Activated CD8-positive, alpha-beta T cell treated with anti-CD3 and anti-CD28 coated beads for 36 hours (primary cell): ENCODE data around the gene ZNF536. TPM values are rescaled to one million over a fixed set of nuclear protein-coding genes. Genes with fewer than 3 reads are reported as not detected.
"Not testable (repeated sequence)": the region's sequence is repeated elsewhere in the genome, so short reads cannot be mapped to it uniquely, and the experiment has no call there.

Source experiments
- ATAC-seq: fragments of 200-7000 bp; cut with Tn5 transposase; one replicate; pipeline ENCODE4 v1.10.0; 2021; ENCODE audit warnings: mild to moderate bottlenecking, moderate library complexity
- CTCF ChIA-PET: fragments of 350-600 bp; sonication (Branson Sonifier 250); formaldehyde crosslinking; loops from one replicate; lab custom pipeline; 2021; ENCODE audit warnings: antibody characterized with exemption; lab: Charles Lee
- POLR2A ChIA-PET: fragments of 350-600 bp; sonication (Branson Sonifier 250); formaldehyde crosslinking; loops from one replicate; lab custom pipeline; 2021; ENCODE audit warnings: antibody characterized with exemption; lab: Charles Lee
- DNase-seq: peaks from one replicate; pipeline ENCODE4 v3.0.0-alpha.2; 2020
- H3K27ac Mint-ChIP-seq: one replicate; pipeline ENCODE4 v1.8.0; 2021; ENCODE audit warnings: mild to moderate bottlenecking, mixed read lengths
- H3K27me3 Mint-ChIP-seq: one replicate; pipeline ENCODE4 v1.8.0; 2021; ENCODE audit warnings: mixed read lengths
- H3K36me3 Mint-ChIP-seq: one replicate; pipeline ENCODE4 v1.8.0; 2021; ENCODE audit warnings: low read depth, mixed read lengths
- H3K4me1 Mint-ChIP-seq: one replicate; pipeline ENCODE4 v1.8.0; 2021; ENCODE audit warnings: low read depth, mixed read lengths
- H3K4me3 Mint-ChIP-seq: one replicate; pipeline ENCODE4 v1.8.0; 2021; ENCODE audit warnings: mild to moderate bottlenecking, moderate library complexity, mixed read lengths
- H3K9me3 Mint-ChIP-seq: one replicate; pipeline ENCODE4 v1.8.0; 2021; ENCODE audit warnings: mixed read lengths
- intact Hi-C: fragments of 100-400 bp; cut with micrococcal nuclease; formaldehyde crosslinking; loops from one replicate; pipeline ENCODE4 v1.10.0; 2022
- total RNA-seq, 2 experiments: library from RNA; stranded (reverse); gene quantifications; one replicate each; pipeline ENCODE4 v1.2.3, GENCODE V29; 2021
- TF ChIP-seq, protein P1 (sequence below): fragments of 200-600 bp; IDR thresholded peaks from one replicate; pipeline ENCODE4 v1.8.0; 2022; ENCODE audit warnings: antibody characterized with exemption, mild to moderate bottlenecking

Gene ZNF536
- total RNA-seq, 2 experiments from 2014 or later, result not detected

DNA sequence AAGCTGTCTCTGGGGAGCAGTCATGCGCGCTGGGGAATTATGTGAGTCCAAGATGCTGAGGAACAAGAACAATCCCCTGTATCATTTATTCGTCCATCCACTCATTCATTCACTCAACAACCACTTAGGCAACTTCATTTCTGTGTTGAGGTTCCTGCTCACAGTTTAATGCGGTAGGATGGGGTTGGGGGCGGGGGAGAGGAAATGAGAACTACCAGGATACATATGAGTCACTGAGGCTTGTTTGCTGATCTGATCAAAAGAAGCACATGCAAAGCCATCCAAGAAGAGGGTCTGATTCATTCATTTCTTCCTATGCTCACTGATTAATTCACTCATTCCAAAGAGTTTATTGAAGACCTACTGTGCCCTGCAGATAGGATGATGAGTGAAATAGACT is 20.9 kb downstream of the ZNF536 start:
- CTCF ChIA-PET, result no interaction called here
- no peaks in the 10 kb centered on the region for H3K36me3 Mint-ChIP-seq
- no peaks in the 10 kb centered on the region for H3K9me3 Mint-ChIP-seq
- TF ChIP-seq, protein P1, sequence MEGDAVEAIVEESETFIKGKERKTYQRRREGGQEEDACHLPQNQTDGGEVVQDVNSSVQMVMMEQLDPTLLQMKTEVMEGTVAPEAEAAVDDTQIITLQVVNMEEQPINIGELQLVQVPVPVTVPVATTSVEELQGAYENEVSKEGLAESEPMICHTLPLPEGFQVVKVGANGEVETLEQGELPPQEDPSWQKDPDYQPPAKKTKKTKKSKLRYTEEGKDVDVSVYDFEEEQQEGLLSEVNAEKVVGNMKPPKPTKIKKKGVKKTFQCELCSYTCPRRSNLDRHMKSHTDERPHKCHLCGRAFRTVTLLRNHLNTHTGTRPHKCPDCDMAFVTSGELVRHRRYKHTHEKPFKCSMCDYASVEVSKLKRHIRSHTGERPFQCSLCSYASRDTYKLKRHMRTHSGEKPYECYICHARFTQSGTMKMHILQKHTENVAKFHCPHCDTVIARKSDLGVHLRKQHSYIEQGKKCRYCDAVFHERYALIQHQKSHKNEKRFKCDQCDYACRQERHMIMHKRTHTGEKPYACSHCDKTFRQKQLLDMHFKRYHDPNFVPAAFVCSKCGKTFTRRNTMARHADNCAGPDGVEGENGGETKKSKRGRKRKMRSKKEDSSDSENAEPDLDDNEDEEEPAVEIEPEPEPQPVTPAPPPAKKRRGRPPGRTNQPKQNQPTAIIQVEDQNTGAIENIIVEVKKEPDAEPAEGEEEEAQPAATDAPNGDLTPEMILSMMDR, result no peak
- ATAC-seq (no peak), DNase-seq (peak; percentile 26)
- H3K4me3 Mint-ChIP-seq, result no peak overlapping the region
- H3K4me1 Mint-ChIP-seq, result no peaks in the 10 kb centered on the region
- intact Hi-C loops, result no loop called here
- no peak overlapping the region for H3K27ac Mint-ChIP-seq
- H3K27me3 Mint-ChIP-seq, result peaks cover 11% of the 10 kb centered on the region
- POLR2A ChIA-PET, result no interaction called here

DNA sequence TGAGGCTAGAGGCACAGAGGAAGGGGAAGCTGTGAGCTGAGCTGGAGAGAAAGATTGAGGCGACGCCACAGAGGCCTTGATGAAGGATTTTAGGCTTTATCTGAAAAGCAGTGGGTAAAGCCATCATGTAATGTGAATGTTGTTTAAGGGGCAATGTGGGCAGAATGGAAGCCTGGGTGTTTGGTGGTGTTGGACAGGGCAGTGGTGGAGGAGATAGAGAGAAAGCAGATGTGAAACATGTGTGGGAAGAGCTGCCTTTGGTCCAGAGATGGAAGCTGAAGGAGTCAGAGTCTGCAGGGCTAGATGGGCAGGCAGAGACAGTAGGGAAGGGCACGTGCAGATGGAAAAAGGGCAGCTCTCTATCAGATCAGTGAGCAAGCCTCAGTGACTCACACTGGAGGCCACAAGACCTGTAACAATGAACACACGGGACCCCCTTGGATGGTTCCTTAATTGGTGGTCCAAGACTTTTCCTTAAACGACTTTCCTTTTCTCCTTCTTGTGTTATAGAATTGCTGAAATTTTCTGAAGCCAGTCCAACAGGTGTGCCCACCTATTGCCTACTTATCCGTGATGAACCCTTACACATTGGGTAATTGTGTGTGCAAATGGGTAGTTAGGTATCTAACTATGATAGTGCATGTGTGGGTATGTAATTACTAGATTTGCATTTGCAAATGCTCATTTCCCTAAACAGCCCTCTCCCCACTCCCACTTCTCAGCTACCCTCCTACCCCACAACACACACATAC is 21.7 kb downstream of the ZNF536 start:
- TF ChIP-seq, protein P1, result no peak
- DNase-seq (no peak), ATAC-seq (no peak)
- Mint-ChIP-seq H3K4me3 (no peak overlapping the region), H3K27me3 (peaks cover 11% of the 10 kb centered on the region), H3K36me3 (no peaks in the 10 kb centered on the region), H3K9me3 (peaks cover 3% of the 10 kb centered on the region), H3K4me1 (no peaks in the 10 kb centered on the region), H3K27ac (no peak overlapping the region)
- CTCF ChIA-PET, result no interaction called here
- intact Hi-C loops, result no loop called here
- POLR2A ChIA-PET, result no interaction called here

DNA sequence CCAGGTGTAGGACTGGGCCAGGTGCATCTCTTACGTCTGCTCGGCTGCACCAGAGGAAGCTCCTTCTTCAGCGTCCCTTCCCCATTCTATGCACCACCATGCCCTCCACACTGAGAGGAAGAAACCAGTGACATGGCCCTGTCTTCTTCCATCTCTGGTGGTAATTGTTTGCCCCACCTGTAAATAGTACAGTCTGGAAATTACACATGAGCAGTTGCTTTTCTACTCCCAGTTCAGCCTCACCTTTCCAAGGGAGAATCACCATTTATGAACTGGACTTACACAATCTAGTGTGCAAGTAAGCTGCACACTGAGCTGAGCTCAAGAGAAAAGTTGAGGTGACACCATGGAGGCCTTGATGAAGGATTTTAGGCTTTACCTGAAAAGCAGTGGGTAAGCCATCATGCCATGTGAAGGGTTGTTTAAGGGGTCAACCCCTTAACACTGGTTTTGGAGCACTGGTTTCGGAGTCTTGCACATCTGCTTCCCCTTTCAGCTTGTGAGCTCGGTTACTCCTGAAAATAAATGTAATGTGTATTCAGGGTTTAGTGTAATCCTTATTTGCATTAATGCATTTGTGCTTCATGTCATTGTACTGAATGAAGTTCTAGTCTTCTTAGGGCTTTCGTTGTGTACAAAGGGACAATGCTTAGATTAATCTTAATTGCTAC is 22.4 kb downstream of the ZNF536 start:
- Mint-ChIP-seq H3K9me3 (peaks cover 3% of the 10 kb centered on the region), H3K27me3 (peaks cover 11% of the 10 kb centered on the region), H3K4me3 (no peak overlapping the region), H3K36me3 (no peaks in the 10 kb centered on the region), H3K4me1 (no peaks in the 10 kb centered on the region), H3K27ac (no peak overlapping the region)
- DNase-seq, result no peak
- intact Hi-C loops, result no loop called here
- CTCF ChIA-PET, result no interaction called here
- TF ChIP-seq, protein P1, result no peak
- POLR2A ChIA-PET, result no interaction called here
- ATAC-seq, result no peak

DNA sequence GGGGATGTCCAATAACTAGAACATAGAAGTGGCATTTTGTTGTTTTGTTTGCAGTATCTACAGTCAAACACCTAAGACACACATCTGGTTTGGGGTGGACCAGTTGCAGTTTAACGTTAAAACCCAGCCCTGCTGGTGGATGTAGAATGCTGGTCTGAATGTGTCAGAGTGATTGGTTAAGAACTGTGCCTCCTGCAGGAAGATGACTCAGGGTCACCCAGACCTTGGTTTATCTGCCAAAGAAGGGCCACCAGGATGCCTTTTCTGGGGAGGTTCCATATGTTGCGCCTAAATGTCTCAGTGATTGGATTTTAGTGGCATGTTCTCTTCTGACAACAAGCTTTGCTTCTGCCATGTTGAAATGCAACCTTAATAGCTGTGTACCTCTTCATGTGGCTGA is 23.1 kb downstream of the ZNF536 start:
- intact Hi-C loops, result no loop called here
- ChIA-PET CTCF (no interaction called here), POLR2A (no interaction called here)
- DNase-seq, result no peak
- no peak for ATAC-seq
- TF ChIP-seq, protein P1, result no peak
- H3K36me3 Mint-ChIP-seq, result no peaks in the 10 kb centered on the region
- H3K9me3 Mint-ChIP-seq, result peaks cover 3% of the 10 kb centered on the region
- H3K4me1 Mint-ChIP-seq, result no peaks in the 10 kb centered on the region
- H3K27me3 Mint-ChIP-seq, result peaks cover 11% of the 10 kb centered on the region
- H3K4me3 Mint-ChIP-seq, result no peak overlapping the region
- H3K27ac Mint-ChIP-seq, result no peak overlapping the region

DNA sequence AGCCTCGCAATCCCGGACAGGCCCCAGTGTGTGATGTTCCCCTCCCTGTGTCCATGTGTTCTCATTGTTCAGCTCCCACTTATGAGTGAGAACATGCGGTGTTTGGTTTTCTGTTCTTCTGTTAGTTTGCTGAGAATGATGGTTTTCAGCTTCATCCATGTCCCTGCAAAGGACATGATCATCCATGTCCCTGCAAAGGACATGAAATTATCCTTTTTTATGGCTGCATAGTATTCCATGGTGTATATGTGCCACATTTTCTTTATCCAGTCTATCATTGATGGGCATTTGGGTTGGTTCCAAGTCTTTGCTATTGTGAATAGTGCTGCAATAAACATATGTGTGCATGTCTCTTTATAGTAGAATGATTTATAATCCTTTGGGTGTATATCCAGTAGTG is 26.4 kb downstream of the ZNF536 start:
- CTCF ChIA-PET, intact Hi-C loops, H3K36me3 Mint-ChIP-seq, H3K4me3 Mint-ChIP-seq, H3K4me1 Mint-ChIP-seq, DNase-seq, H3K9me3 Mint-ChIP-seq, POLR2A ChIA-PET, H3K27ac Mint-ChIP-seq, ATAC-seq, H3K27me3 Mint-ChIP-seq: not testable (repeated sequence)
